Measurements from ENCODE around the gene MET. TPM values are rescaled to one million over a fixed set of nuclear protein-coding genes. Genes with fewer than 3 reads are reported as not detected.

The MET gene
- total and polyA plus RNA-seq, 2 of the 13 experiments (the other 11 are each of a cell fraction or from before 2014, with no cell fraction given), result 21.8 to 31.5 TPM

DNA sequence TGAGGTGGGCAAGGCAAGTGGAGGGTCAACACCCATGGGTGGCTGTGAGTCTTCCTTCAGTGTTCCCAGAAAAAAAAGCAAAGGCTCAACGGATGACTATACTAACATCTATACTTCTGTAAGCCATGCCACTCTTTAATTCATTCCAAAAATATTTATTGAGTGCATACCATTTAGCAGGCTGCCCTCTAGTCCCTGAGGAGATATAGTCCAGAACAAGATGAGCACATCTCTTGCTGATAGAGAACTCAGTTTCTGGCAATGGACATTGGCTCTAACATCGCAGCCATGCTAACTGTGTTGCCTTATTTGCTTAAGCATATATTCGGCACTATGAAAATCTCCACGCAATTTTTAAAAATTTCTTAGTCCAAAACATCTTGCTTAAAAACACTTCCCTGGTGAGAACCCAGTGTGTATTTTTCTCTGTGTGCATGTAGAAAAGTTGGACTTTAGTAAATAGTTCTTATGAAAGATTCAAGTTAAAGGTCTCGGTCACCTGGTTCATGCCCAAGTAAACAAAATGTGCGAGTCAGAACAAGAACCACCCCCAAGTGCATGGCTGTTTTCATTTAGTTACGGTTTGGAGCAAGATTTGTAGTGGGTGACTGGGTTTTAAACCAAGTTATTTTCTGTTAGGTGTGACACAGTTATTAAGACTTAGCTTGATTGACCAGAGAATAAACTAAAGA is 69.8 kb downstream of the MET start (continued):
- TF ChIP-seq, protein P1, sequence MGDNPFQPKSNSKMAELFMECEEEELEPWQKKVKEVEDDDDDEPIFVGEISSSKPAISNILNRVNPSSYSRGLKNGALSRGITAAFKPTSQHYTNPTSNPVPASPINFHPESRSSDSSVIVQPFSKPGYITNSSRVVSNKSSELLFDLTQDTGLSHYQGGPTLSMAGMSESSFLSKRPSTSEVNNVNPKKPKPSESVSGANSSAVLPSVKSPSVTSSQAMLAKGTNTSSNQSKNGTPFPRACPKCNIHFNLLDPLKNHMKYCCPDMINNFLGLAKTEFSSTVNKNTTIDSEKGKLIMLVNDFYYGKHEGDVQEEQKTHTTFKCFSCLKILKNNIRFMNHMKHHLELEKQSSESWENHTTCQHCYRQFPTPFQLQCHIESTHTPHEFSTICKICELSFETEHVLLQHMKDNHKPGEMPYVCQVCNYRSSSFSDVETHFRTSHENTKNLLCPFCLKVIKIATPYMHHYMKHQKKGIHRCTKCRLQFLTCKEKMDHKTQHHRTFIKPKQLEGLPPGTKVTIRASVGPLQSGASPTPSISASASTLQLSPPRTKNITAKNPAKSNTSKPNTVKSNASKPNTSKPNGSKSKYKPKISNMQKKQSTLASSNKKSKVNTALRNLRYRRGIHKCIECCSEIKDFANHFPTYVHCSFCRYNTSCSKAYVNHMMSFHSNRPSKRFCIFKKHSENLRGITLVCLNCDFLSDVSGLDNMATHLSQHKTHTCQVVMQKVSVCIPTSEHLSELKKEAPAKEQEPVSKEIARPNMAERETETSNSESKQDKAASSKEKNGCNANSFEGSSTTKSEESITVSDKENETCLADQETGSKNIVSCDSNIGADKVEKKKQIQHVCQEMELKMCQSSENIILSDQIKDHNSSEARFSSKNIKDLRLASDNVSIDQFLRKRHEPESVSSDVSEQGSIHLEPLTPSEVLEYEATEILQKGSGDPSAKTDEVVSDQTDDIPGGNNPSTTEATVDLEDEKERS (CRISPR knock-in tag; IDR thresholded peaks at IDR 0.05), result no peak
- no peak for TF ChIP-seq MBNL3 (CRISPR knock-in tag; conservative IDR thresholded peaks at IDR 0.05)
- no peak for TF ChIP-seq SOX13 (IDR thresholded peaks at IDR 0.05)
- peak in 1 of 2 experiments; percentile 68; a peak in 2 of 4 replicates for TF ChIP-seq SOX13 (CRISPR knock-in tag; conservative IDR thresholded peaks at IDR 0.05 in 1 of 2, IDR thresholded peaks at IDR 0.05 in 1 of 2)
- TF ChIP-seq ZNF282 (IDR thresholded peaks at IDR 0.05; ENCODE audit: partially characterized antibody), result no peak
- peak; percentile 19; the same call in 1 of the 2 replicates for TF ChIP-seq ZNF331 (CRISPR knock-in tag; IDR thresholded peaks at IDR 0.05)
- TF ChIP-seq SOX5 (CRISPR knock-in tag; IDR thresholded peaks at IDR 0.05; ENCODE audit: borderline replicate concordance), result peak; percentile 74; the same call in 1 of the 2 replicates
- peak; percentile 67 for TF ChIP-seq SAP130 (CRISPR knock-in tag; IDR thresholded peaks at IDR 0.05; ENCODE audit: low read depth)
- TF ChIP-seq NFRKB (IDR thresholded peaks at IDR 0.05), result no peak
- TF ChIP-seq POGZ (CRISPR knock-in tag; IDR thresholded peaks at IDR 0.05), result 0 out of 2 replicates have a peak, but pooled peaks have one; percentile 54
- TF ChIP-seq FOXO1 (CRISPR knock-in tag; IDR thresholded peaks at IDR 0.05), result peak; percentile 67; the same call in 1 of the 2 replicates
- TF ChIP-seq FOXA1 (IDR thresholded peaks at IDR 0.05), result no peak
- TF ChIP-seq FOXA1 (CRISPR knock-in tag; IDR thresholded peaks at IDR 0.05), result peak; percentile 12; the same call in 1 of the 2 replicates
- TF ChIP-seq ETV5 (CRISPR knock-in tag; IDR thresholded peaks at IDR 0.05; ENCODE audit: borderline replicate concordance), result no peak; the same call in 1 of the 2 replicates
- TF ChIP-seq REPIN1 (CRISPR knock-in tag; IDR thresholded peaks at IDR 0.05; ENCODE audit: borderline replicate concordance, low read depth), result 0 out of 2 replicates have a peak, but pooled peaks have one; percentile 25
- TF ChIP-seq GLMP (CRISPR knock-in tag; IDR thresholded peaks at IDR 0.05; ENCODE audit: borderline replicate concordance), result no peak
- TF ChIP-seq BCL6 (CRISPR knock-in tag; IDR thresholded peaks at IDR 0.05), result peak; percentile 86
- TF ChIP-seq TAF1 (CRISPR knock-in tag; IDR thresholded peaks at IDR 0.05), result no peak
- TF ChIP-seq EP300 (IDR thresholded peaks at IDR 0.05; ENCODE audit: low read depth in 2 of 2, low read length in 2 of 2), result peak in 1 of 2 experiments; percentile 74; a peak in 1 of 4 replicates
- no peak for TF ChIP-seq EP300 (CRISPR knock-in tag; IDR thresholded peaks at IDR 0.05; ENCODE audit: borderline replicate concordance)
- no peak for TF ChIP-seq SMAD1 (CRISPR knock-in tag; IDR thresholded peaks at IDR 0.05; ENCODE audit: borderline replicate concordance, low read depth)
- no peak for TF ChIP-seq ZNF704 (CRISPR knock-in tag; IDR thresholded peaks at IDR 0.05; ENCODE audit: borderline replicate concordance)
- TF ChIP-seq ZBTB26 (CRISPR knock-in tag; IDR thresholded peaks at IDR 0.05; ENCODE audit: borderline replicate concordance), result no peak
- TF ChIP-seq TEAD3 (CRISPR knock-in tag; optimal IDR thresholded peaks at IDR 0.05; ENCODE audit: borderline replicate concordance), result peak; percentile 46
- TF ChIP-seq KMT2B (CRISPR knock-in tag; IDR thresholded peaks at IDR 0.05), result no peak

Measured in HepG2 (cell line).